ENCODE measurements around the gene ILKAP.

The ILKAP gene

DNA sequence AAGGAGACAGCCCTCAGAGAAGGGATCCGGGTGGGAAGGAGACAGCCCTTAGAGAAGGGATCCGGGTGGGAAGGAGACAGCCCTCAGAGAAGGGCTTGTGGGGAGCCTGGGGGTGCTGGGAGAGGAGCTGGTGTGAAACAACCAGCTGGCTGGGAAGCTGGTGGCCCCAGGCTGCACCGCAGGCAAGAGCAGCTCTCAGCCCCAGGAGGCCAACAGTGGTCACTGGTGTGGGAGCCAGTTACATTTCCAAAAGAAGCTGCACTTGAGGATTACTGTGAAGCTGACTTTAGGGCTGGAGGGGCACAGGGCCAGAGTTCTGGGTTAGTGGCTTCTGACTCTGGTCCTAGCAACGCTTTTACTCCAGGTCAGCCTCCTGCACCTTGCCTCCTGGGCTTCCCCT lies 33.1 kb upstream of the ILKAP start:
- no peak for DNase-seq

DNA sequence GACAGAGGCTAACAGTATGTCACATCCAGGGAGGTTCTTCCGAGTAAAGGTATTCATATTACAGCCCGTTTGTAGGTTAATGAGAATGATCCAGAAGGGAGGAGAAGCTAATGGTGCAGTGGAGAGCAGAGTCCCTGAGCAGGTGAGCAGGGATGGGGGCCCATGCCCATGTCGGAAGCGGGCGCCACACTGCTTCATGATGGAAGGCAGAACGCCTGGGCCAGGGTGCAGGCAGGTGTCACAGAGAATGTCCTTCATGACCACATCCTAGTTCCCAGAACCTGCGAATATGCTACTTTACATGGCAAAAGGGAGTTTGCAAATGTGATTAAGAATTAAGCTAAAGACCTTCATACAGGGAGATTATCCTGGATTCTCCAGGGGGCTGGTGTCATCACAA lies 32.4 kb upstream of the ILKAP start:
- DNase-seq, result no peak

DNA sequence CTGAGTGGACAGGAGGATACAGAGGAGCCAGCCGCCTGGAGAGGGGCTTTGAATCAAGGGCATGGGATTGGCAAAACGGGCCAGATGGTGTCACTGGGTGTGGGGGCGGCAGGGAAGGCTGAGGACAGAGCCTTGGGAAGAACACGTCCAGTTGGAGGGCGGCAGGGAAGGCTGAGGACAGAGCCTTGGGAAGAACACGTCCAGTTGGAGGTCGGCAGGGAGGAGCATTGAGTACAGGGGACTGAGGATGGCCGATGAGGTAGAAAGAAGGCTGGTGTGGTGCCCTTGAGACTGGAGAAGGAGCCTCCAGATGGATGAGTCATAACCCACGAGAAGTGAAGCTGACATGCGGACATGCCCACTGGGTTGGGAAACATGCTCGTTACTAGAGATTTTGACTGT lies 31.8 kb upstream of the ILKAP start:
- peak; percentile 81 for DNase-seq

DNA sequence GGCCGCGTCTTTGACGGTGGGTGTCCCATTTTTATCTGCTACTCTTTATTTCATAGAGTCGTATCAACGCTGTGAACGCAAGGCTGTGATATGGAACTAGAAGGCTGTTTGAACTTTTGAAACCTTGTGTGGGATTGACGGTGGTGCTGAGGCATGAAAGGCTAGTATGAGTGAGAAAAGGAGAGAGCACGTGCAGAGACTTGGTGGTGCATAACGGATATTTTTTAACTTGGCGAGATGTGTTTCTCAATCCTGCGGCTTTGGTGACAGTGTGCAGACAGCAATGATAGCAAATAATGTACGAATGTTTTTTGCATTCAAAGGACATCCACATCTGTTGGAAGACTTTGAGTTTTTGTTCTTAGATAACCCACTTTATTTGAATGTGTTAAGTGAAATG lies 30.1 kb upstream of the ILKAP start:
- no peak for DNase-seq

DNA sequence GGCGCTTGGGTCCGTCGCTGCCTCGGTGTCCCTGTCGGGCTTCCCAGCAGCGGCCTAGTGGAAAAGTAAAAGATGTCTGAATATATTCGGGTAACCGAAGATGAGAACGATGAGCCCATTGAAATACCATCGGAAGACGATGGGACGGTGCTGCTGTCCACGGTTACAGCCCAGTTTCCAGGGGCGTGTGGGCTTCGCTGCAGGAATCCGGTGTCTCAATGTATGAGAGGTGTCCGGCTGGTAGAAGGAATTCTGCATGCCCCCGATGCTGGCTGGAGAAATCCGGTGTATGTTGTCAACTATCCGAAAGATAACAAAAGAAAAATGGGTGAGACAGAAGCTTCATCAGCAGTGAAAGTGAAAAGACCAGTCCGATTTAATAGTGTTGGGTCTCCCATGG lies 28.3 kb upstream of the ILKAP start:
- no peak for DNase-seq

DNA sequence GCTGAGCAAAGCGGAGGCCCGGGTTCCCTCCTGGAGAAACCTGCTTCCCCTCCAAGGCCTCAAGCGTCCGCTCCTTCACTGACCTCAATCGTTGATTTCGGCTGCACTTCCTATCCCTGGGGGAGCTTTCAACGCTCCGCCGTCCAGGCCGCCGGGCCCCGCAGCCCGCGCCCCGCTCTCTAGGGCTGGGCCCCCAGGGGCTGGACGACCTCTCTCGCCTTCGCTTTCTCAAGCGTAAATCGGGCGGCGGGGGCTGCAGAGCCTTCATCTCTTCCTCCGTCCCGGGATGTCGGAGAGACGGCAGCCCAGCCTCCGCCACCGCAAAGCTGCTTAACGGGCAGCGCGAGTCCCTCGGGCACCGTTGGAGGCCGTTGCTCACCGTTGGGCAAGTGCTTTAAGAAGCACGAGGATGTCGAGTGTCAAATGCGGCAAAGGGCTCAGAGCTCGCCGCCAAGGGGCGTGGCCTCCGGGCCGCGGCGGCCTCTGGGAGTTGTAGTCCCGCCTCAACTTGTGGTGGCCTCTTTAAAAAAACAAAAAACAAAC lies 27.8 kb upstream of the ILKAP start:
- DNase-seq, result peak; percentile 82

DNA sequence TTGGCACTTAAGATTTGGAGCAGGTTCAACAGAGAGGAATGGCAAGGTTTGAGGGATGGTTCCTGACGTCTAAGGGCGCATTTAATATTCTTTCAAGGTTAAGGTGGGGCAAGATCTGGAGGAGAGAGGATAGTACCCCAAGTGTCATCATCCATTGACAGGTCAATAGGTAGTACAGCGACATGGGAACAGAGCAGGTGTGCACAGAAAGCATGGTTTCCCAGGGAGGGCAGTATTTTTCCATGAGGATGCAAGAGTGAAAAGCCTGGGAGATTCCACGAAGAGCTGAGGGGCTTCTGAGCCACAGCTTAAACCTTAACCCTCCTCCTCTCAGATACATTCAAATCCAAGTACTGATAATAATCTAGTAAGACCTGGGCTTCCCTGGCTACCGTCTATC lies 27.2 kb upstream of the ILKAP start:
- no peak for DNase-seq

DNA sequence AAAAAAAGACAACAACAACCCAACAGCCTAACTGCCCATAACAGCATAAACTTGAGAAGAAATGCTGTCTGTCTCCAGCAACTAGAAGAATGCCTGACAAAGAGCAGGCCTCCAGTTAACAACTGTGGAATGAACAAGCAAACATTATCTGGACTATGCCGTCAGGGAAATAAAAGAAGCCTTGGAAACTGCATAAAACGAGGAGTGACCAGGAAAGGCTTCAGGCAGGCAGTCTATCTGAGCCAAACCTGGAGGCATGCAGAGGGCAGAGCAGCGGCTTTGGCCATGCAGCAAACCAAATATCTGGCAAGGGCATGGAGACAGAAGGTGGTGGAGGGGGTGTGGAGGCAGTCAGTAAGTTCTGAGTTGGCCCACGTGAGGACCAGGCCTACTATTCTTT lies 25.2 kb upstream of the ILKAP start:
- DNase-seq, result no peak

DNA sequence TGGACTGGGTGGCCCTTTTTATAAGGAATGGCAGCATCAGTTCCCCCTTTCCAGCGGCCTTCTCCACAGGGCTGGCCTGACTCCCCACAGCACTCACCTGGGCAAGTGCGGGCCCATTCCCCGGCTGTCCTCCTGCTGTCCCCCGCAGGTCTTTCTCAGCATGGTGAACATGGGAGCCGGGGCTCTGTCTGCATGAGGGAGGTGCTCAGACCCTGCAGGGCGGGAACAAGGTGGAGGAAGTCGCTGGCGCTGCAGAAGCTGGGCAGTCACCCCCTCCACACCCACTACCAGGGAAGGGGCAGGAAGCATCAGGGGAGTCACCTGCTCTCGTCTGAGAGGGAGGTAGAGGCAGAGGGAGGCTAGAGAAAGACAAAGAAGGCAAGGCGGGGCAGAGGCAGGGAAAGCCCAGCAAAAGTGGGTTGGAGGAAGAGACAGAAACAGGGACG lies 24.1 kb upstream of the ILKAP start:
- no peak for DNase-seq

DNA sequence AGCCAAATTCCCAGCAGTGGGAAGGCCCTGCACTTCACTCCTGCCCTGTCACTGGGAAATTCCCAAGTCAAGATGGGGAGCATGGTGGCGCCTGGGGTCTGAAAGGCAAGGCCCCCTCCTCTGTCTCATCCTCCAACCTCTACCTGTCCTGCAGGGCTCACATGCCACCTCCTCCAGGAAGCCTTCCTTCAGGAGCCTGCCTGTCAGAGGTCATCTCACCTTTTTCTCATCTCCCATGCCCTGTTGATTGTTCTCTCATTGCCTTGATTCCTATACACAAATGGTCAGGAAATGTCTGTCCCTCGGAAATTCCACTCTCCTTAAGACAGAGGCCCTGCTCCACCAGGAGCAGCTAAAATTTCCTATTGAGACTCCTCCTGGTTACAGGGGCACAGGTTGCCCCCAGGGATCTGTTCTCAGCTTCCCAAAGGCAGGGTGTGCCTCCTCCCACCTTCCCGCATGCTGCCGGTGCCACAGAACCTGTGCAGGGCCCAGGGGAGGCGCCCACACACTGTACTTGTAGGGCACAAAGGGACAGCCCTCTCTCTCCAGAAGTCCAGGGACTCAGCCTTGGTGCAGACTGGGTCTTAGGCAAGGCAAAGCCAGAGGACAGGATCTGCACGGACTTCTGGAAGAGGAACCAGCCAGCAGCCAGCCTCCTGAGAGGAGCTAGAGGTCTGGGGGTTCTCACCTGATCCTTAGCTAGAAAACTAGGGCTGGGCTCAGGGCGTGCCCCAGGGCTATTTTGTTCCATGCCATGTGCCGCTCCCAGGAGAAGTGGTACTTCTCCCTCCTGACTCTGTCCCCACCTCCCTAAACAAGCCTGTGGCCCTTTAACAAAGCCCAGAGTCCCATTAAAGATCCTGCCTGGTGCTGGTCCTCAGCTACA lies 23.4 kb upstream of the ILKAP start:
- DNase-seq, result no peak

DNA sequence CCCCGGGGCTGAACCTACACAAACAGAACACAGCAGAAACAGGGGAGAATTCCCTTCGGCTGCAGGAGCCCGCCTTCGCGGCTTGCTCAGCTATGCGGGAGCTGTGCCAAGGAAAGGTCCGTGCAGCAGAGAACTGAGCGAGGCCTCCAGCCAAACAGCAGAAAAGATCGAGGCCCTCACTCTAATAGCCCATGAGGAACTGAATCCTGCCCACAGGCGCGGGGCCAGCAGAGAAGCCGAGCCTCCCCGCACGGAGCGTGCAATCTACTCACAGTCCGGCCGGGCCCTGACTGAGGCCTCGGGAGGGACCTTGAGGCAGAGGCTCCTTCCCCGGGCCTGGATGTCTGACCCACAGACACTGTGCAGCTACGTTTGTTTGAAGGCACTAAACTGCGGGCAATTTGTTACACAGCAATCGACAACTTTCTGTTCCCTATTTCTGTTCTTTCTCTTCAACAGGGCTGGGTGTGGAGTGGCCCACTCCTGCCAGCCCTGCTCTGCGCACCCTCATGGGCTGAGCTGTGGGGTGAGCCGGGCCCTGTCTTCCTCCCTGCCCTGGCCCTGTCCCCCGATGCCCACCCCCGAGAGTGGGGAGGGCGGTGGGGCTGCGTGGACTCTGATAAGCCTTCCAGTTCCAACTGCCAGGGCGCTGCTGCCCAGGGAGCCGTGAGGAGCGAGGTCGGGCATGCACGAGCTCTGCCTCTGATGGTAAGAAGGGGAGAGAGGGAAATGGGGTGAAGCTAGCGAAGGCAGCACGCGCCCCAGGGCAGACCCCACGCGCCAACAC lies 22.6 kb upstream of the ILKAP start:
- no peak for DNase-seq

DNA sequence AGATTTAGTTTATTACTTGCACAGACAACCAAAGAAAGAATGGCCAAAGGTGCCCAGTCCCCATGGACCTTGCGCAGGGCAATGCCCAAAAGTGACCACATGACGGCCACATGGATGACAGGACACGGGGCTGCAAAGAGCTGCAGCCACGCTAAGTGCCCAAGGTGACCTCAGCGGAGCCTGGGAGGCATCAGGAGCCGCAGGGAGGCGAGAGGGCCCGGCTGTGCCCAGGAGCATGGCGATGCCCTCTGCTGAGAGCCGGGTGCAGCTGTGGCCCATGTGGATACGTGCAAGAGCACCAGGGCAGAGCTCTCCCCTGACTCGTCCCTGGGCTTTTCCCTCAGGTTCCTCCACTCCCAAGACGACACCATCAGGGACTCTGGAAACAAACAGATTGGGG lies 21.6 kb upstream of the ILKAP start:
- DNase-seq, result no peak

DNA sequence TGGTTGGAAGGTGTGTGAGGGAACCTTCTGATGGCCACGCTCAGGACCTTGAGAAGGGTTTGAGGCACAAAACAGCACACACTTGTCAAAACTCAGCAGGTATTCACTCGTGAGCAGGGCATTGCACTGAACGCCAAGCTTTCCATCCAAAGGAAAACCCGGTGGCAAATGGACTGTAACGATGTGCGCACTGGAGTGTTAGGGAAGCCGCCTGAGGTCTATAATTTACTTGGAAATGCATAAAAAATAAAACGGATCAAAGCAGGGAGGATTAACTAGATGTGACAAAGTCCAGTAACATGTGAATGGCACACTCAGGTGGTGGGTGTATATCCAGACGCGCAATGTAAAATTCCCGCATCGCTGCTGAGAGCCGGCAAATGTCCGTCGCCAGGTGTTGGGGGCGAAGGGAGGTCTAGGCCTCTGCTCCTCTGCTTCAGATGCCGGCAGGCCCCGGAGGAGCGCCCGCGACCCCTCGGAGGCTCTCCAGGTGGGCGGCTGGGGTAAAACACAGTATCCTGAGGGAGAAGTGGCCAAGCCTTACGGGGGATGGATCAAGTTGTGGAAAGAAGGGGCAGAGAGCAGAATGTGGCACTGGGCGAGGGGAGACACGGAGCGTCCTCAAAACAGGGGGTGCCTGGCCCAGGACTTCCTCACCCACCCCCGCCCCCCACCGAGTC lies 21.0 kb upstream of the ILKAP start:
- DNase-seq, result no peak

DNA sequence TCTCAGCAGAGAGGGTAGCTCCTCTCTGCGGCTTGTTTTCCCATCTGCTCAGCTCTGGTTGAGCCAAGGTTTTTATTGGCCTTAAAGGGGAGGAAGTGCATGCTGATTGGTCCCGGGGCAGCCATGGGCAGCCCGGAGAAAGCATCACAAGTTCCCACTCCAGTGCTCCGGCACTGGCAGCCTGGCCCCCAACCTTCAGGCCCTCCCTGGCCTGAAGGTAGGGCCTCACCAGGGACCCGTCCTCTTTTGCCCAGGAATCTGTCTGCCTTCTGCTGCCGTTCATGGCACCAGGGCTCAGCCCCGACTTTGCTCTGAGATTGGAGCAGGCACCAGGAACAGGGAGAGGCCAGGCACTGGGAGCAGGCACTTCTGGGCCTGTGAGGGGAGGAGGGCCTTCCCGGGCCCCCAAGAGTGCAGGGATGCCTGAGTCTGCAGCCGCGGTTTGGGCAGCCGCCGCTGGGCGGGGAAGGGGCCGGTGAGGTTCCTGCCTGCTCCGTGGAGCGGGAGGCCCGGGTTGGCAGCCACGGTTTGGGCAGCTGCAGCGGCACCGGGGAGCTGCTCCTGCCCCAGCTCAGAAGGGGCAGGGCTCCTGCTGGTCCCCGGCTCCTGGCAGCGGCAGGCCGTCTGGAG lies 17.5 kb upstream of the ILKAP start:
- DNase-seq, result no peak

DNA sequence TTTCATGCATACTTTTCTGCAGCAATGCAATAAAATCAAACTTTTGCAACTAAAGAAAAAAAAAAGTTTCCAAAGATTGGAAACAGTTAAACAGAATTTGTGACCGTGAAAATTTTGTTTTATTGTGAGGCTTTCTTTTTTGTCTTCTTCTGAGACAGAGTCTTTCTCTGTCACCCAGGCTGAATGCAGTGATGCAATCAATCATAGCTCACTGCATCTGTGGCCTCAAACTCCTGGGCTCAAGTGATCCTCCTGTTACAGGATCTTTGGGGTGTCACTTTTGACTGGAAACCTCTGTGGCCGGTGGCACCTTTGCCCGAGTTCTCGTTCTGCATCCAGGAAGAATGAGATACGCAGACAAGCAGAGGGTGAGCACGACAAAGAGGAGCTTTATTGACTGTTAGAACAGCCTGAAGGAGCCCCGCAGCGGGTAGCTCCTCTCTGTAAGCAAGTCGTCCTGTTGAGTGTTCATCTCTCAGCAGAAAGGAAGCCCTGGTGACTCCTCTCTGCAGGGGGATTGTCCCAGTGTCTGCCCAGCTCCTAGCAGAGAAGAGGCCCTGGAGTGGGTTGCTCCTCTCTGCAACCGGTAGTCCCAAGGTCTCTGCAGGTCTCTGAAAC lies 16.9 kb upstream of the ILKAP start:
- DNase-seq, result no peak

DNA sequence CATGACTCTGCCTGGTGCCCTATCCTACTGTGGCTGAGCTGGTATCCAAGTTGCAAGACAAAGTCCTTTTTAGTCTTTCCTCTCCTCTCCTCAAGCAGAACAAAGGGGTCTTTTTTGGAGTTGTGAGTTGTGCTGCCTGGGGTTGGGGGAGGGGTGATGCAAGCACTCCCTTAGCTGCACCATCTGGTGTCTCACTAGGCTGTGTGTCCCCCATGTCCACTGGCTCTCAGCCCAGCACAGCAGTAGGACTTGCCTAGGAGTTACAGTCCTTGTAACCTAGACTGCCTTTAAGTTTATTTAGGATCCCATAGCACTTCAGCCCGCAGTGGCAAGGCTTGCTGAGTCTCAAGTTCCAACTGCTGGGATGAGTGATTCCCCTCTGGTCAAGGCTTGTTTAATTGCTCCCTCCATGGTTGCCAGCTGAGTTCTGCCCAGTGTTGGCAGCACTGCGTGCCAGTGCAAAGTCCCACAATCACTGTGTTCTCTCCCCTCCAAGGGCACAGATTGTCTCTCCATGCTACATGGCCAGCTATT lies 13.2 kb upstream of the ILKAP start:
- DNase-seq, result no peak

DNA sequence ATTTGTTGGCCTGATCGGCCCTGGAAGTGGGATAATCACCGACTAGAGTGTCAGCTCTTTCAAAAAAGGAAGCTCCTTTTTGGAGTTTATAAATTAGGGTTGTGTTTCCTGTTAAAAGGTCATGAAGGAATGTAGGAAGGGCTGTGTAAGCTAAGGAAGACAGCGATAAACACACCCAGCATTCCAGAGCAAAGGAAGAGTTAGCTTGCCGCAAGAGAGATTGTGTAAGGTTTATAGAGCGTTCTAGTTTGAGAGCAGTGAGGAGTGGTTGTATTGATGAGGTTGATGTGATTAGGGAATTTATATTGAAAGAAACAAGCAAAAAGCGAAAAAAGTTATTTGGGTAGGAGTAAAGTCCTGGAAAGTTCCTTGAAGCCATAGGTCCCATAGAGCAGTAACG lies 3.5 kb upstream of the ILKAP start:
- no peak for DNase-seq

DNA sequence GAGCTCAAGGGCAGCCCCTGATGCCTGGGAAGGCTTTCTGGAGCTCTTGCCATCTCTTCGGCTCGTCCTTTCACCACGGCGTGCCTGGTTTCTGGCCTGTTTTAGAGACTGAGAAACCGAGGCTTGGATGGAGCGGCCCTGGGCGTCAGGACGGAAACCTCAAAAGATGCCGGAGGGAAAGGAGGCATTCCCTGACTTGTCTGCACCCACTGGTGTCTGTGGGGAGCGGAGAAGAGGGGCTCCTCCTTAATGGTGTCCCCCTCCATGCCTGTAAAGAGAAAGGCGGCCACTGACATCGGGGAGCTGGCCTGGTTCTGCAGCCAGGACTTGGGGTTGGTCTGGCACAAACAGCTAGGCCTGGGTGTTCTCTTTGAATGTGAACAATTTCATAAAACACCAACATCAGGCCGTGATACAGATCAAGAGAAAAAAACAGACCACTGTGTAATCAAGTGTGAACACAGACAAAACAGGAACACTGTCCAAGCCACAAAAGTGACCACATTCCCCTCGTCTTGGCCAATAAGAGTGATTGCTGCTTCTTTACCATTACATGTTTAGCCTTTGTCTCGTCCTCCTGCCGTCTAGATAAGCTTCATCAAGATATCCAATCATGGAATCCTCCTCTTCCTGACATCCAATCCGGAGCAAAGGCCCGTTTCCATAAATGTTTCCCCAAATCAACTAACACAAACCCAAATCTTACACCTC lies 633 bp upstream of the ILKAP start:
- no peak for DNase-seq

DNA sequence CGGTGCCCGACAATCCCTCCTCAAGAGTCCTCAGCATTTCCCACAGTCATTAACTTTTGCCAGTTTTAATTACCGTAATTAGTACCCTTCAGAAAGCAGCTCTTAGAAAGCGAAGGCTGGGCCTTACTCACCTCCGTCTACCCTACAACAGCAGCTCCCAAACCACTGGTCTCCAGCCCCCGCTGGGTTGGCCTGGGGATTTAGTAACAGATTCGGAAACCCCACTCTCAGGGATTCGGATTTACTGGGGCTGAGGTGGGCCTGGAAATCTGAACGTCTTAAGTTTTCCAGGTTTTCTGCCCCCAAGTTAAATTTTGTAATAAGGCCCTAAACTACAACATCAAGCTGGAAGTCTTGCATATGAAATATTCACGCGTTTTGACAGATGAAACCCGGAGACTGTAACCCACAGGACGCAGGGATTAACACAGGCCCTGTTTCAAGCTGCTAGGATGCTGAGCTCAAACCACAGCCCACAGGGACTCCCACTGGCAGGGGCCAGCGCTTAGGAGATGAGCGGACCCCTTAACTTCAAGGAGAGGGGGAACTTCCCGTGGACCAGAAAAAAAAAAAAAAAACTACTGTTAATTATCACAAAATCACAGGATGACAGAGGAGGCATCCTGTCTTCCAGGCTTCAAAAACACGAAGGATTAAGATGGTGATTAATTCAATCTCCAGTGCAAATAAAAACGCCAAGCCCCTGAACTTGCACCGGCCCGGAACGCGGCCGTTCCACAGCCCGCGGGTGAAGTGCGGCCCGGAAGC lies 985 bp downstream of the ILKAP start:
- DNase-seq, result no peak

DNA sequence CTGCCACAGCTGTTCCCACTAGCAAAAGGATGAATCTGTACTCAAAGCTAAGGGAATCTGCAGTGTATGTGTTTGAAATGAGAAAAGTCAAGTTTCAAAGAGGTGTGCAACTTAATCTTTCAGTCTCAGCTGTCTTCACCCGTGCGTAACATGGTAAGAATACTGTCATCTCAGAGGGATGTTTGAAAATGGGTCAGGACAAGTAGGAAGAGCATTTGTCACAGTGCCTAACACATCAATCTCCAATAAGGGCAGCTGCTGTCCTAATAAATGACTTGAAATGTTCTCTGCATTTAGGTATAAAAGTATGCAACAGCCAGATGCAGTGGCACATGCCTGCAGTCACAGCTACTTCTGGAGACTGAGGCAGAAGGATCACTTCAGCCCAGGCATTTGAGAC lies 13.1 kb downstream of the ILKAP start:
- DNase-seq, result no peak

All from suppressor macrophage treated with lipopolysaccharide for 4 hours (primary cell).